Measurements from ENCODE around the gene ERI3.
A peak's percentile ranks its signal among the peaks of the same experiment; 100 is the strongest.

The ERI3 gene

GRCh38 chr1:44354840-44355581 is at the start of gene ERI3:
Gene ERI3 (minus strand): TSS chr1:44355257. CDS start chr1:44355026, 231 bp downstream.
- DNase-seq (ENCODE audit: low read depth in 1 of 2, low spot score in 1 of 2), result peak; percentile 90 to 95

- no peak for DNase-seq (ENCODE audit: low read depth in 1 of 2, low spot score in 1 of 2)
Measured at GRCh38 chr1:44401256-44402228, 46.5 kb upstream of the ERI3 start.

GRCh38 chr1:44390277-44390676 is 35.2 kb upstream of the ERI3 start:
- DNase-seq (ENCODE audit: low read depth in 1 of 2, low spot score in 1 of 2), result no peak

- DNase-seq (ENCODE audit: low read depth in 1 of 2, low spot score in 1 of 2), result no peak
Measured at GRCh38 chr1:44389437-44389836, 34.4 kb upstream of the ERI3 start.

- no peak for DNase-seq (ENCODE audit: low read depth in 1 of 2, low spot score in 1 of 2)
Measured at GRCh38 chr1:44388551-44388950, 33.5 kb upstream of the ERI3 start.

GRCh38 chr1:44380666-44381177 is 25.7 kb upstream of the ERI3 start:
- no peak for DNase-seq (ENCODE audit: low read depth in 1 of 2, low spot score in 1 of 2)

- peak in 1 of 2 donors; percentile 28 for DNase-seq (ENCODE audit: low read depth in 1 of 2, low spot score in 1 of 2)
Measured at GRCh38 chr1:44377925-44378784, 23.1 kb upstream of the ERI3 start.

- DNase-seq (ENCODE audit: low read depth in 1 of 2, low spot score in 1 of 2), result no peak
Measured at GRCh38 chr1:44375547-44375946, 20.5 kb upstream of the ERI3 start.

GRCh38 chr1:44371206-44371605 is 16.1 kb upstream of the ERI3 start:
- DNase-seq (ENCODE audit: low read depth in 1 of 2, low spot score in 1 of 2), result no peak

- DNase-seq (ENCODE audit: low read depth in 1 of 2, low spot score in 1 of 2), result no peak
Measured at GRCh38 chr1:44368471-44369151, 13.6 kb upstream of the ERI3 start.

- no peak for DNase-seq (ENCODE audit: low read depth in 1 of 2, low spot score in 1 of 2)
Measured at GRCh38 chr1:44367944-44368343, 12.9 kb upstream of the ERI3 start.

GRCh38 chr1:44366371-44366975 is 11.4 kb upstream of the ERI3 start:
- no peak for DNase-seq (ENCODE audit: low read depth in 1 of 2, low spot score in 1 of 2)

- DNase-seq (ENCODE audit: low read depth in 1 of 2, low spot score in 1 of 2), result no peak
Measured at GRCh38 chr1:44361478-44361877, 6.4 kb upstream of the ERI3 start.

- DNase-seq (ENCODE audit: low read depth in 1 of 2, low spot score in 1 of 2), result no peak
Measured at GRCh38 chr1:44359234-44359935, 4.3 kb upstream of the ERI3 start.

- no peak for DNase-seq (ENCODE audit: low read depth in 1 of 2, low spot score in 1 of 2)
Measured at GRCh38 chr1:44357710-44358109, 2.7 kb upstream of the ERI3 start.

GRCh38 chr1:44355582-44356305 is 687 bp upstream of the ERI3 start:
- DNase-seq (ENCODE audit: low read depth in 1 of 2, low spot score in 1 of 2), result no peak

- DNase-seq (ENCODE audit: low read depth in 1 of 2, low spot score in 1 of 2), result no peak
Measured at GRCh38 chr1:44354268-44354839, 703 bp downstream of the ERI3 start.

- no peak for DNase-seq (ENCODE audit: low read depth in 1 of 2, low spot score in 1 of 2)
Measured at GRCh38 chr1:44353604-44354003, 1.5 kb downstream of the ERI3 start.

Data from activated CD4-positive, alpha-beta T cell treated with anti-CD3 and anti-CD28 coated beads, Interleukin-2, amount 50 U/mL, for 24 hours (primary cell).